SJCRH30 (cell line): ENCODE results near the gene RIPPLY2. TPM values are rescaled to one million over a fixed set of nuclear protein-coding genes. Genes with fewer than 3 reads are reported as not detected.
"Not testable (repeated sequence)": the region's sequence is repeated elsewhere in the genome, so short reads cannot be mapped to it uniquely, and the experiment has no call there.

Source experiments
- DNase-seq, 2 experiments: peaks; one replicate each; pipeline ENCODE4 v3.0.0-alpha.2; 2015 to 2020
- H3K27ac ChIP-seq: fragments of 250-450 bp; sonication (Bioruptor Pico); 2 replicates; pipeline ENCODE4 v1.5.1; 2020; ENCODE audit warnings: mild to moderate bottlenecking, moderate library complexity
- H3K27me3 ChIP-seq: fragments of 250-450 bp; sonication (Bioruptor Pico); 2 replicates; pipeline ENCODE4 v1.5.1; 2020; ENCODE audit warnings: mild to moderate bottlenecking, moderate library complexity
- H3K36me3 ChIP-seq: fragments of 250-450 bp; sonication (Bioruptor Pico); 2 replicates; pipeline ENCODE4 v1.5.1; 2020; ENCODE audit warnings: mild to moderate bottlenecking, moderate library complexity
- H3K4me1 ChIP-seq: fragments of 250-450 bp; sonication (Bioruptor Pico); 2 replicates; pipeline ENCODE4 v1.5.1; 2020; ENCODE audit warnings: mild to moderate bottlenecking, moderate library complexity
- H3K4me3 ChIP-seq: fragments of 250-450 bp; sonication (Bioruptor Pico); 2 replicates; pipeline ENCODE4 v1.5.1; 2020; ENCODE audit warnings: mild to moderate bottlenecking, moderate library complexity
- H3K9me3 ChIP-seq: fragments of 250-450 bp; sonication (Bioruptor Pico); replicated peaks from 2 replicates; pipeline ENCODE4 v1.5.1; 2020; ENCODE audit warnings: mild to moderate bottlenecking, moderate library complexity
- total RNA-seq: library from RNA; depleted of rRNA; stranded (reverse); fragments of >200 nt; shearing (Covaris generic); gene quantifications from 2 replicates; pipeline ENCODE4 v1.2.3, GENCODE V29; 2014; rRNA removed

The RIPPLY2 gene, protein sequence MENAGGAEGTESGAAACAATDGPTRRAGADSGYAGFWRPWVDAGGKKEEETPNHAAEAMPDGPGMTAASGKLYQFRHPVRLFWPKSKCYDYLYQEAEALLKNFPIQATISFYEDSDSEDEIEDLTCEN
- total RNA-seq, result 0.06 and 0.15 TPM in 2 replicates

DNA sequence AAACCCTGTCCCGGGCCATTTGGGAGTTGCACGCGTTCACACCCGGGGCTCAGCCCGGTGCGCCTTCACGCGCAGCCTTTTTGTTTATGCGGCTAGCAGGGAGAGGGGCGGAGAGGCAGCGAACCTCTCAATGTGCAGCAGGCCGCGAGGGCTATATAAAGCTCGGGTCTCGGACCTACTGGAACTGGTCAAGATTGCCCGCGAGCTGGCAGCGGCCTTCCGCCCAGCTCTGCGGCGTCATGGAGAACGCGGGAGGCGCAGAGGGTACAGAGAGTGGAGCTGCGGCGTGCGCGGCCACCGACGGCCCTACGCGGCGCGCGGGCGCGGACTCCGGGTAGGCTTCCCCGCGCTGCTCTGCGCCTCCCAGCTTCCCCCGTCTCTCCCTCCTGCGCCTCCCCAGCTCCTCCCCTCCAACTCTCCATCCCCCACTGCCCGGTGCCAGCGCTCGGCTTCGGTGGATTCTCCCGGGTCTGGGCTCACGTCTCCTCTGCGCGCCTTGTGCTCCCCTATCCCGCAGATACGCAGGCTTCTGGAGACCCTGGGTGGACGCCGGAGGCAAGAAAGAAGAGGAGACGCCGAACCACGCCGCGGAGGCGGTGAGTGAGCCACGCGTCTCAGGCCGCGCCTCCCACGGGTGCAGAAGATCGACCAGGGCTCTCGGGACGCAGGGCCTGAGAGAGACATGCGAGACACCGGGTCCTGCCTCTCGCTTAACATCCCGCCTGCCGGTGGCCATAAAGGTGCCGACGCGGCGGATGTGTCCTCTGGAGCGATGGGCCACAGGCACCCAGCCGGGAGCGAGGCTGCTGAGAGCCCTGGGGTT lies at the start of gene RIPPLY2:
TSS of gene RIPPLY2 (plus strand) at position 183 of the 823 bp plus-strand sequence. CDS start at position 240, 57 bp downstream.
- no peaks in the 10 kb centered on the region for H3K4me1 ChIP-seq
- DNase-seq, result peak; percentile 18 to 36
- H3K27ac ChIP-seq, result no peak within 1 kb of the TSS

DNA sequence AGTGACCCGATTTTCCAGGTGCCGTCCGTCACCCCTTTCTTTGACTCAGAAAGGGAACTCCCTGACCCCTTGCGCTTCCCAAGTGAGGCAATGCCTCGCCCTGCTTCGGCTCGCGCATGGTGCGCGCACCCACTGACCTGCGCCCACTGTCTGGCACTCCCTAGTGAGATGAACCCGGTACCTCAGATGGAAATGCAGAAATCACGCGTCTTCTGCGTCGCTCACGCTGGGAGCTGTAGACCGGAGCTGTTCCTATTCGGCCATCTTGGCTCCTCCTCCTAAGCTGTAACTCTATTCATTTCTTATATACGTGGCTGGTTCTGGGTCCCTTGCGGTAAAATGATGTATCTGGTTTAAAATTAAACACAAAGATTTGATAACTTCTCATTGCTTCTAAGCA lies 49.7 kb upstream of the RIPPLY2 start:
- not testable (repeated sequence) for H3K4me1 ChIP-seq, DNase-seq, H3K27me3 ChIP-seq, H3K4me3 ChIP-seq, H3K36me3 ChIP-seq, H3K9me3 ChIP-seq, H3K27ac ChIP-seq

More for the DNA sequence above, at the start of gene RIPPLY2:
- H3K9me3 ChIP-seq, result no peaks in the 10 kb centered on the region
- peak within 1 kb of the TSS; percentile 53 for H3K4me3 ChIP-seq
- H3K27me3 ChIP-seq, result peaks cover 8% of the 10 kb centered on the region; the same call in 1 of the 2 replicates
- no peaks in the 10 kb centered on the region for H3K36me3 ChIP-seq

DNA sequence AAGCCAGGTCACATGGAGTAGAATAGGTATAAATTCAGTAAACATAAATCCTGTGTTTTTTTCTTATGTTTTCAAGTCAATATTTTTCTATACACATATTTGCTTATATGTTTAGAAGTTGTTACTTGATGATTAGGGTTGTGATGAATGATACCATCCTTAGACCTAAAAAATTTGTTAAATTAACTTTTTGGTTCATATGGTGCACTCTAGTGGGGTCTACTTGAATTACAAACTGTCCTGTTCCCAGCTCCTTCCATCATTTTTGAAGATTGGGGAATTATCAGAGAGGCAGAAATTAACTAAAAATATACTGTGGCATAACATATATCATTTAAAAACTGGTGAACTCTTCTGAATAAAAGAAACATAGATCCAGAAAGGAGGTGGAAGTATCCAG lies 48.3 kb upstream of the RIPPLY2 start:
- Histone ChIP-seq H3K36me3 (no peaks in the 10 kb centered on the region), H3K4me1 (no peaks in the 10 kb centered on the region), H3K9me3 (0 out of 2 replicates have a peak, but pooled peaks cover 4% of the 10 kb centered on the region), H3K4me3 (no peak overlapping the region), H3K27ac (no peak overlapping the region), H3K27me3 (no peaks in the 10 kb centered on the region)
- no peak for DNase-seq

DNA sequence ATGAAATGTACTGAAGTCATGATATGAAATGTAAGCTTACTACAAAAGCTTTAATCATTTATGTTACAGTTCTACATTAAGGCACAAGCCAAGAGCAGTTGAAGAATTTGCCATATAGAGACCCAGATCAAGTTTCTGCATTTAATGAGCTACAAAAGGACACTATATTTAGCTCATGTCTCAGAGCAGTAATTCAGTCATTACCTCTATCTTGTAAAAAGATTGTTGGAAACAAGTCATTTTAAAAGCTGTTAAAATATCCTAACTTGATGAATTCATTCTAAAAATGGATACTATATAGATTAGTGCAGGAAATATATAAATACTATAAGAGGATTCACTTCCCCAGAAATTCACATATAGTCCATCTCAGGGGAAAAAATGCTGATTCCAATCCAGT lies 45.2 kb upstream of the RIPPLY2 start:
- Histone ChIP-seq H3K36me3 (no peaks in the 10 kb centered on the region), H3K9me3 (0 out of 2 replicates have a peak, but pooled peaks cover 4% of the 10 kb centered on the region), H3K4me3 (no peak overlapping the region), H3K4me1 (no peaks in the 10 kb centered on the region), H3K27me3 (no peaks in the 10 kb centered on the region), H3K27ac (no peak overlapping the region)
- DNase-seq, result no peak

DNA sequence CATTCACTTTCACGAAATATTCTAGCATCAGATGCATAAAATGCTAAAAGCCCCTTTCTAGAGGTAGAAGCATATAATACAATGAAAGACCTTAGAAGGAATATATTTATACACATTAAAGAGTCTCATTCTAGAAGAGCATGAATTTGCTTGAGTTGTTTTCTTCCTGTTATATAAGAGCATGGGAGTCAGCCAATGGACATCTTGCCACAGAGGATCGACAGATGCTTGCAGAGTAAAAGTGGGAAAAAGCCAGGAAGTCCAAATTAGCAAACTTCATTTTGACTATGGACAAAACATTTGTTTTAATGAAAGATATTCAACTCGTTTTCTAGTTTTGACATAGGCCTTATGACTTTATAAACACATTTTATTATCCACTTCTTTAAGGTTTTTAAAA lies 44.2 kb upstream of the RIPPLY2 start:
- no peaks in the 10 kb centered on the region for H3K36me3 ChIP-seq
- H3K9me3 ChIP-seq, result 0 out of 2 replicates have a peak, but pooled peaks cover 4% of the 10 kb centered on the region
- no peak for DNase-seq
- no peak overlapping the region for H3K27ac ChIP-seq
- H3K4me3 ChIP-seq, result no peak overlapping the region
- H3K27me3 ChIP-seq, result no peaks in the 10 kb centered on the region
- H3K4me1 ChIP-seq, result no peaks in the 10 kb centered on the region

DNA sequence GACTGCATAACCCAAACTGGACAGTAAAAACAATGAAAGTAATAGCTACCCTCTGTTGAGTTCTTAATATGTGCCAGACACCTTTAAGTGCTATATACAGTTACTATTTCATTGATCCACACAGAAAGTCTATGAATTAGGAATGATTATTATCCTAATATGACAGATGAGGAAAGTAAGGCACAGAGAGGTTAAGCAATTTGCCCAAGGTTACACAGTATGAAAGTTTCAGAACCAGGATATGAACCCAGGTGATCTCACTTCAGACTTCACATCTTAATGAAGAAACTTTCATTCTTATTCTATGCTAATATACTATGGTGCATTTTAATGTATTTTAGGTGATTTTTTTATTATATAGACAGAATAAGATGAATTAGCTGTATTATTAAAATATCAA lies 40.6 kb upstream of the RIPPLY2 start:
- H3K36me3 ChIP-seq, result no peaks in the 10 kb centered on the region
- no peaks in the 10 kb centered on the region for H3K9me3 ChIP-seq
- H3K27me3 ChIP-seq, result no peaks in the 10 kb centered on the region
- H3K4me1 ChIP-seq, result peaks cover 13% of the 10 kb centered on the region
- H3K4me3 ChIP-seq, result no peak overlapping the region
- no peak overlapping the region for H3K27ac ChIP-seq
- no peak for DNase-seq

DNA sequence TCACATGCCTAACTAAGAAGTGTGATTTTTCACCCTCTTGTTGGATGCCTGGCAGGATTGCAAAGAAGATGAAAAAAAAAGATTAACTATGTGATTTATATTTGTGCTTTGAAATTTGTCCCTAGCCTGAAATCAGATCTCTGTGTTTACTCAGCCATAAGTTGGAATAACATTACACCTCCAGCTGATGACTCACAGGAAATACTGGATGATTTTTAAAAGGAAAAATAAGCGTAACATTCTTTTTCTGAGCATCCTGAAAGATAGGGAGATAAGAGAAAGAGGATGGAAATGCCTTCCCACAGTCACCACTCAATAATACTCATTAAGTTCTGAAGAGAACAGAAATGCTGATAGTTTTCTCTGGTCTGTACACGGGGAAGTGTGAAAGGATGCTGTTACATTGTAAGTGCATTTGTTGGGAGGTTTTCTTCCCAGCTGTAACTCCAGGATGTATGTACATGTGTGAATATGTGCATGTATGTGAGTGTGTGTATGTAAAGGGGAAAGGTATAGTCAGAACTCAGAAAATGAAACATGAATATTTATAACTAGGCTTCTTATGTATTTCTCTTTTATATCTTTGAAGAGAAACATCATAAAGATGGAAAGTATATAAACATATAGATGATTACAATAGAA lies 37.4 kb upstream of the RIPPLY2 start:
- Histone ChIP-seq H3K4me1 (peaks cover 13% of the 10 kb centered on the region), H3K9me3 (no peaks in the 10 kb centered on the region), H3K4me3 (no peak overlapping the region), H3K36me3 (no peaks in the 10 kb centered on the region), H3K27me3 (no peaks in the 10 kb centered on the region), H3K27ac (peak overlapping the region; percentile 24; the same call in 1 of the 2 replicates)
- DNase-seq, result peak in 1 of 2 experiments; percentile 56

DNA sequence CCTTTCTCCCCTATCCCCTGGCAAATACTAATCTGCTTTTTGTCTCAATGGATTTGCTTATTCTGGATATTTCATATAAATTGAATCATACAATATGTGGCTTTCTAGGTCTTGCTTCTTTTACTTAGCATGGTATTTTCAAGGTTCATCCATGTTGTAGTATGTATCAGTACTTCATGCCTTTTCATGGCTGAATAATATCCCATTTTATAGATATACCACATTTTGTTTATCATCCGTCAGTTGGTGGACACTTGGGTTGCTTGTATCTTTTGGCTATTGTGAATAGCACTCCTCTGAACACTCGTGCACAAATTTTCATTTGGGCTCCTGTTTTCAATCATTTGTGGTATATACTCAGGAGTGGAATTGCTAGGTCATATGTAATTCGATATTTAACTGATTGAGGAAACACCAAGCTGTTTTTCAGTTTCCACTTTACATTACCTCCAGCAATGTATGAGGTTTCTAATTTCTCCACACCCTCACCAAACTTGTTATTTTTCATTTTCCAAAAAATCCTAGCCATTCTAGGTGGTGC lies 30.5 kb upstream of the RIPPLY2 start:
- DNase-seq, result no peak
- Histone ChIP-seq H3K4me1 (no peaks in the 10 kb centered on the region), H3K4me3 (no peak overlapping the region), H3K36me3 (no peaks in the 10 kb centered on the region), H3K27me3 (no peaks in the 10 kb centered on the region), H3K27ac (no peak overlapping the region), H3K9me3 (no peaks in the 10 kb centered on the region)

DNA sequence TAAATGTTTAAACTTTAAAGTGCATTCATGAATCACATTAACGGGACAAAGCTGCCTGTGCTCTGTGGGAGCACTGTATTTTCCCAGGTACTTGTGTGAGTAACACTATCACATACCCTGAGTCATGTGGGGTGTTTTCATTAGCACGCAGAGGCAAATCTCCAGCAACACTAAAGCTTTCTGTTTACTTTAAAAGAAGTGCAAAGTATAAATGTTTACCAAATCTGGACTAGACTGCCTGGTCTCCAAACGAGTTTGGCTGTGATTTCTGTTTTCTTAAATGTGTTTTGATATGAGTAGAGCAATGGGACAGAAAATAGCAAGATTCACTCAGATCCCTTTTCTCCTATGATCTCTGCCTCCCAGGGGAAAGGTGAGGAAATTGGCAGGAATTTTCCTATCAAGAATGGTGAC lies 28.8 kb upstream of the RIPPLY2 start:
- Histone ChIP-seq H3K9me3 (no peaks in the 10 kb centered on the region), H3K27ac (no peak overlapping the region), H3K36me3 (no peaks in the 10 kb centered on the region), H3K4me3 (no peak overlapping the region), H3K27me3 (no peaks in the 10 kb centered on the region), H3K4me1 (no peaks in the 10 kb centered on the region)
- no peak for DNase-seq

DNA sequence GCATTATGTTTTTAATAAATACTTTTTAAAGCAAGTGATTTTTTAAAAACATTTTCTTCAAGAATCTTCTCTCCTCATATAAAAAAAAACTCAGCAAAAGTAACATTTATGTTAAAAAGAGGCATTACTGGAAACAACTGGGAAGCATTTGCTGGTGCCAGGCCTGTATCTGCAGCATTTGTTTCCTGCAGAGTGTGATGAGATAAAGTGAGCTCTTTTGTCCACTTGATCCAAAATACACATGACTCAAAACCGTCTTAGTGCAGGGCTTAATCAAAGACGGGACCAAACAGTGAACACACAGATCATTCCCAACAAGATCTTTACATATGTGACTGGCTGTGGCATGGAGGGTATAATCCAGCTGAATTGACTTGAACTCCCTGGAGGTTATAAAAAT lies 28.3 kb upstream of the RIPPLY2 start:
- Histone ChIP-seq H3K4me1 (no peaks in the 10 kb centered on the region), H3K4me3 (no peak overlapping the region), H3K27me3 (no peaks in the 10 kb centered on the region), H3K9me3 (no peaks in the 10 kb centered on the region), H3K36me3 (no peaks in the 10 kb centered on the region), H3K27ac (no peak overlapping the region)
- DNase-seq, result no peak

DNA sequence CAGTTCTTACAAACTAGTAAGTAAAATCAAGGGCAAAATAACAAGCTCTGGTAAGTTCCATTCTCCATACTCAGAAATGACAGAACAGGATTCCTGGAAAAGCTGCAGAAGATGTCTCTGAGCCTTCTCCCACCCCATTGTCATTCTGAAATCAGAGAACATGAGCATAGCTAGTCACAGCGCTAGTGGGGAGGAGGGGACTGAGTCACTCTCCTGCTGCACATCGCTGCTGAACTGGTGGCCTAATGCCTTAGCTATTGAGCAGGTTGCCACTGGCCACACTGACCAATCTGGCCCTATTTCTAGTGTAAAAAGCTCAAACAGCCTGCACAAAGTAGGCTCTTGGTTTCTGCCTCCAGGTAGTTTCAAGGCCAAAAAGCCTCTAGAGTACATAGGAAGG lies 26.1 kb upstream of the RIPPLY2 start:
- Histone ChIP-seq H3K4me1 (no peaks in the 10 kb centered on the region), H3K27ac (no peak overlapping the region), H3K9me3 (no peaks in the 10 kb centered on the region), H3K4me3 (no peak overlapping the region), H3K36me3 (no peaks in the 10 kb centered on the region), H3K27me3 (no peaks in the 10 kb centered on the region)
- no peak for DNase-seq

DNA sequence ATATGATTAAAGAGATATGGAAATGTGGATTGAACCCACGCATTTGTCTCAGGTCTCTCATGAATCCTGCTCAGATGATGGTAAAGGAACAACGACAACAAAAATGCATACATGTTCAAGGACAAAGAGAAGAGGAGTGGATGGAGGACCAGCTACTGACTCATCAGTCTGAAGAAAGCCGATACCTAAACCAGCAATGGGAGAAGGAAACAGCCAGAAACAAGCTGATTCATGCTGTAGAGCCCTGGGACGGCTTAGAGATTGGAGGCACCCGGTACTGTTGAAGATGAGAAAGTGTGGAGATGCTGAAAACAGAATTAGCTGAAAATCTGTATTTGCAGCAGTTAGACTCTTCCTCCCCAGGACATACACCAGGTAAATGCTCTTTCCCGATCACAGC lies 14.4 kb upstream of the RIPPLY2 start:
- Histone ChIP-seq H3K4me3 (no peak overlapping the region), H3K36me3 (no peaks in the 10 kb centered on the region), H3K4me1 (no peaks in the 10 kb centered on the region), H3K27me3 (no peaks in the 10 kb centered on the region), H3K9me3 (no peaks in the 10 kb centered on the region), H3K27ac (no peak overlapping the region)
- DNase-seq, result no peak

DNA sequence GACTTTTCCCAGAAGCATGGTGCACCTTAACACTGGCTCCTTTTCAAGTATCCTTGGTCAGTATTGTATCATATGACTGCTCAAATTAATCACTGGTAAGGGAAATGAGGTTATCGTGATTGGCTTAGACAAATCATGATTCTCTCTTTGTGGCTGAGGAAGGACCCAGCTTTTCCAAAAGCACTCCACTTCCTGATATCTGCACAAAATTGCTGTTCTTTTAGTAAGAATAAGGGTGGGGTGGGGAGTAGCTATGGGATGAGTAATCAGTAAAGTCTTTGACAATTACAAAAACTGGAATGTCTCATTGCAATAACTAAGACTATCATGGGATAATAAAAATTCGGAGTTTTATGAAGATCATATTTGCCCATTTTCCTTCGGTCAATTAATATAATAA lies 9.0 kb upstream of the RIPPLY2 start:
- Histone ChIP-seq H3K4me3 (no peak overlapping the region), H3K36me3 (no peaks in the 10 kb centered on the region), H3K27me3 (no peaks in the 10 kb centered on the region), H3K4me1 (no peaks in the 10 kb centered on the region), H3K9me3 (no peaks in the 10 kb centered on the region), H3K27ac (no peak overlapping the region)
- DNase-seq, result no peak

DNA sequence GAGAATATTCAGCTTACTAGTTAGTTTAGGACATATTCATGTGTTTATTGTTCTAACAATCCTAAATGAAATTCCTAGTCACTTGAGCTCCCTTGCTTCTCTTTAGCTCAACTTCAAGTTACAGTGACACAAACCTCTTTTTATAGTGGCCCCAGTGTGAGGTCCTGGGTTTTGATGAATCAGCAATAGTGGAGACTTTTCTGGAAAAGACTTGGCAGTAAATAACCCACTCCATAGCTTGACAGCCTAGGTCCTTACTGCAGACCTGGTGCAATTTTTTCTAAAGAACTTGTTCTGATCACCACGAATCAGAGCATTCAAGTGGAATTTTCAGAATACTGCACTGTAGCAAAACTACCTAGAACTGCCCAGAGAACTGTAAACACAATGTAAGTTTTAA lies 6.9 kb upstream of the RIPPLY2 start:
- no peaks in the 10 kb centered on the region for H3K36me3 ChIP-seq
- H3K9me3 ChIP-seq, result no peaks in the 10 kb centered on the region
- H3K27me3 ChIP-seq, result no peaks in the 10 kb centered on the region
- H3K4me3 ChIP-seq, result no peak overlapping the region
- H3K27ac ChIP-seq, result no peak overlapping the region
- no peak for DNase-seq
- H3K4me1 ChIP-seq, result no peaks in the 10 kb centered on the region

DNA sequence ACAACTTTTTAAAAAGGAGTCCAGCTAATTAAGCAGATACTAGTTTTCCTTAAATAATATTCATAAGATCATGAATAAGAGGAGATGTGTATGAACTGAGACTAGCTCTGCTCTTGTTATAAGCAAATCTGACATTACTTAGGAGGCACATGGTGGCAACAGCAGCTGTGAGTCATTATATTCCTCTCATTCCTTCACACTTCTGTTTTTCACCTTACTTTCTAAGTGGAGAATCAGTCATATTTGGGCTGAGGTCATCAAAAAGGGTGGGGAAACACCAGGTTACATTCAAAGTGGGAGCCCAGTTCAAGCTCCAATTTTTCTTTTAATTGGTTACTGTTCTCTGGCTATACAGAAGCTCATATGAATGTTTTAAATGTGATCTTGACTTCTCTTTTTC lies 6.0 kb upstream of the RIPPLY2 start:
- H3K27ac ChIP-seq, result no peak overlapping the region
- H3K27me3 ChIP-seq, result peaks cover 7% of the 10 kb centered on the region; the same call in 1 of the 2 replicates
- no peak overlapping the region for H3K4me3 ChIP-seq
- H3K36me3 ChIP-seq, result no peaks in the 10 kb centered on the region
- no peaks in the 10 kb centered on the region for H3K9me3 ChIP-seq
- no peaks in the 10 kb centered on the region for H3K4me1 ChIP-seq
- no peak for DNase-seq
